K562 (cell line): ENCODE data around the gene CNNM2.

Experiments
- BHLHE40 ChIP-seq: IDR thresholded peaks from 2 replicates; pipeline ENCODE4 v1.6.1; 2011; ENCODE audit warnings: low read length, improper control_type of control experiment
- CHD4 ChIP-seq: fragments of 200-600 bp; sonication (generic); IDR thresholded peaks from 3 replicates; pipeline ENCODE4 v1.6.1; 2012; ENCODE audit warnings: low read depth, mild to moderate bottlenecking, mixed read lengths, low read length, inconsistent platforms; ENCODE audit not compliant: insufficient read depth, insufficient replicate concordance, poor library complexity, severe bottlenecking
- EP300 ChIP-seq: IDR thresholded peaks from 2 replicates; pipeline ENCODE4 v1.6.1; 2012; ENCODE audit warnings: low read length, improper control_type of control experiment
- KLF13 ChIP-seq: fragments of 450-650 bp; IDR thresholded peaks from 2 replicates; pipeline ENCODE4 v1.6.1; 2016; ENCODE audit warnings: missing genetic modification characterization, low read depth, mild to moderate bottlenecking, missing compliant biosample characterization, moderate library complexity, borderline replicate concordance
- MTA3 ChIP-seq: fragments of 450-650 bp; formaldehyde crosslinking; IDR thresholded peaks from 2 replicates; pipeline ENCODE4 v1.6.1; 2017; ENCODE audit warnings: mild to moderate bottlenecking, borderline replicate concordance
- NCOA2 ChIP-seq, 2 experiments: fragments of 450-650 bp; IDR thresholded peaks; 2 replicates each; pipeline ENCODE4 v1.6.1; 2018; ENCODE audit warnings: mild to moderate bottlenecking in 2 of 2, moderate library complexity in 1 of 2; ENCODE audit not compliant: partially characterized antibody in 2 of 2
- POLR2AphosphoS2 ChIP-seq: IDR thresholded peaks from 2 replicates; pipeline ENCODE4 v1.6.1; 2012; ENCODE audit warnings: low read length, improper control_type of control experiment
- THAP7 ChIP-seq: fragments of 250-450 bp; sonication (Bioruptor Pico); IDR thresholded peaks from 2 replicates; pipeline ENCODE4 v1.5.0; 2021
- ZC3H4 ChIP-seq: sonication (generic); formaldehyde crosslinking; IDR thresholded peaks from 2 replicates; pipeline ENCODE4 v1.9.0; 2021; ENCODE audit warnings: missing genetic modification reagents, borderline replicate concordance
- ZNF511 ChIP-seq: sonication (generic); formaldehyde crosslinking; IDR thresholded peaks from 2 replicates; pipeline ENCODE4 v1.8.0; 2022; ENCODE audit warnings: mild to moderate bottlenecking, missing genetic modification reagents
- ZNF589 ChIP-seq: fragments of 200-800 bp; sonication (Bioruptor generic); IDR thresholded peaks from 2 replicates; pipeline ENCODE4 v1.6.1; 2016; ENCODE audit warnings: low read depth, missing genetic modification characterization, missing compliant biosample characterization
- TF ChIP-seq, protein P1 (sequence below), 3 experiments: IDR thresholded peaks in 2 of 3; conservative IDR thresholded peaks in 1 of 3; 2 replicates each; pipeline ENCODE4 v1.5.1; 2011 to 2012; ENCODE audit warnings: low read length in 3 of 3, mild to moderate bottlenecking in 3 of 3, control low read depth in 2 of 3, improper control_type of control experiment in 1 of 3, inconsistent platforms in 1 of 3, low read depth in 1 of 3, mixed read lengths in 1 of 3, moderate library complexity in 1 of 3; ENCODE audit not compliant: insufficient read depth in 2 of 3
- TF ChIP-seq, protein P2 (sequence below): fragments of 450-650 bp; formaldehyde crosslinking; IDR thresholded peaks from 2 replicates; pipeline ENCODE4 v1.4.0; 2022; ENCODE audit warnings: mild to moderate bottlenecking, moderate library complexity

- no peak for TF ChIP-seq BHLHE40
- no peak for TF ChIP-seq CHD4
- no peak for TF ChIP-seq THAP7
- TF ChIP-seq NCOA2 (IDR thresholded peaks at IDR 0.05; ENCODE audit: partially characterized antibody in 2 of 2): no peak
- TF ChIP-seq MTA3: no peak
- no peak for TF ChIP-seq ZNF511
- no peak for TF ChIP-seq ZNF589
- no peak for TF ChIP-seq EP300
- TF ChIP-seq, protein P1, sequence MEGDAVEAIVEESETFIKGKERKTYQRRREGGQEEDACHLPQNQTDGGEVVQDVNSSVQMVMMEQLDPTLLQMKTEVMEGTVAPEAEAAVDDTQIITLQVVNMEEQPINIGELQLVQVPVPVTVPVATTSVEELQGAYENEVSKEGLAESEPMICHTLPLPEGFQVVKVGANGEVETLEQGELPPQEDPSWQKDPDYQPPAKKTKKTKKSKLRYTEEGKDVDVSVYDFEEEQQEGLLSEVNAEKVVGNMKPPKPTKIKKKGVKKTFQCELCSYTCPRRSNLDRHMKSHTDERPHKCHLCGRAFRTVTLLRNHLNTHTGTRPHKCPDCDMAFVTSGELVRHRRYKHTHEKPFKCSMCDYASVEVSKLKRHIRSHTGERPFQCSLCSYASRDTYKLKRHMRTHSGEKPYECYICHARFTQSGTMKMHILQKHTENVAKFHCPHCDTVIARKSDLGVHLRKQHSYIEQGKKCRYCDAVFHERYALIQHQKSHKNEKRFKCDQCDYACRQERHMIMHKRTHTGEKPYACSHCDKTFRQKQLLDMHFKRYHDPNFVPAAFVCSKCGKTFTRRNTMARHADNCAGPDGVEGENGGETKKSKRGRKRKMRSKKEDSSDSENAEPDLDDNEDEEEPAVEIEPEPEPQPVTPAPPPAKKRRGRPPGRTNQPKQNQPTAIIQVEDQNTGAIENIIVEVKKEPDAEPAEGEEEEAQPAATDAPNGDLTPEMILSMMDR (IDR thresholded peaks at IDR 0.05 in 2 of 3, conservative IDR thresholded peaks at IDR 0.05 in 1 of 3; ENCODE audit: insufficient read depth in 2 of 3, low read depth in 1 of 3, low read length in 3 of 3): no peak
- TF ChIP-seq KLF13: no peak
- TF ChIP-seq ZC3H4 (CRISPR knock-in tag): no peak
- TF ChIP-seq POLR2AphosphoS2: no peak
- TF ChIP-seq, protein P2, sequence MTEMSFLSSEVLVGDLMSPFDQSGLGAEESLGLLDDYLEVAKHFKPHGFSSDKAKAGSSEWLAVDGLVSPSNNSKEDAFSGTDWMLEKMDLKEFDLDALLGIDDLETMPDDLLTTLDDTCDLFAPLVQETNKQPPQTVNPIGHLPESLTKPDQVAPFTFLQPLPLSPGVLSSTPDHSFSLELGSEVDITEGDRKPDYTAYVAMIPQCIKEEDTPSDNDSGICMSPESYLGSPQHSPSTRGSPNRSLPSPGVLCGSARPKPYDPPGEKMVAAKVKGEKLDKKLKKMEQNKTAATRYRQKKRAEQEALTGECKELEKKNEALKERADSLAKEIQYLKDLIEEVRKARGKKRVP (CRISPR knock-in tag): no peak
Measured at GRCh38 chr10:102951316-102951715, 33.2 kb downstream of the CNNM2 start.
